GM21447 (cell line): ENCODE results near the gene IGFLR1.
"Not testable (repeated sequence)": the region's sequence is repeated elsewhere in the genome, so short reads cannot be mapped to it uniquely, and the experiment has no call there.

Experiments used
- ATAC-seq: cut with Tn5 transposase; IDR thresholded peaks from one replicate; pipeline ENCODE4 v1.9.1; 2021; ENCODE audit not compliant: unreplicated experiment

The IGFLR1 gene

GRCh38 chr19:35712567-35713505, 29.4 kb downstream of the IGFLR1 start:
- no peak for ATAC-seq

GRCh38 chr19:35710784-35711723, 31.2 kb downstream of the IGFLR1 start:
- ATAC-seq = no peak

- ATAC-seq = no peak
Measured at GRCh38 chr19:35708391-35708790, 33.9 kb downstream of the IGFLR1 start.

DNA sequence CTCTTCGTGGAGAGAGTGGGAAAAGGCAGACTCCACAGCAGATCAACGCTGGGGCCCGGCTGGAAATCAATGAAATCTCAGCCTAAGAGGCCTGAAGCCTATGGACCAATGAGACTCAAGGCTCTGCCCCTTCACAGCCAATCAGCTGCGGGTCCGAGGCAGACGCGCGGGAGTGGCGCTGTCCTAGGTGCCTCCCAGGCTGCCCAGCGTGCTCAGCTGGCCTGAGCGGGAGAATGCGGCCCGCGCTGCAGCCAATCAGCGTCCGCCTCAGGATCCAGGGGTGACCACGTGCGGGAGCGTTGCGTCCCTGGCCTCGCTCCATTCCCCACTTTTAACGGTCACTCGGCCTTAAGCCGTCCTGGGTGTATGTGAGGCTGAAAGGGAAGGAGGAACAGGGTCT, 38.0 kb downstream of the IGFLR1 start, which contains the start of gene ZBTB32:
Gene ZBTB32, plus strand, starts transcription at position 341 of the 400 bp plus-strand sequence. CDS start 10,069 bp downstream, outside the sequence.
- ATAC-seq = no peak

GRCh38 chr19:35703343-35703742, 38.9 kb downstream of the IGFLR1 start:
- ATAC-seq = no peak

DNA sequence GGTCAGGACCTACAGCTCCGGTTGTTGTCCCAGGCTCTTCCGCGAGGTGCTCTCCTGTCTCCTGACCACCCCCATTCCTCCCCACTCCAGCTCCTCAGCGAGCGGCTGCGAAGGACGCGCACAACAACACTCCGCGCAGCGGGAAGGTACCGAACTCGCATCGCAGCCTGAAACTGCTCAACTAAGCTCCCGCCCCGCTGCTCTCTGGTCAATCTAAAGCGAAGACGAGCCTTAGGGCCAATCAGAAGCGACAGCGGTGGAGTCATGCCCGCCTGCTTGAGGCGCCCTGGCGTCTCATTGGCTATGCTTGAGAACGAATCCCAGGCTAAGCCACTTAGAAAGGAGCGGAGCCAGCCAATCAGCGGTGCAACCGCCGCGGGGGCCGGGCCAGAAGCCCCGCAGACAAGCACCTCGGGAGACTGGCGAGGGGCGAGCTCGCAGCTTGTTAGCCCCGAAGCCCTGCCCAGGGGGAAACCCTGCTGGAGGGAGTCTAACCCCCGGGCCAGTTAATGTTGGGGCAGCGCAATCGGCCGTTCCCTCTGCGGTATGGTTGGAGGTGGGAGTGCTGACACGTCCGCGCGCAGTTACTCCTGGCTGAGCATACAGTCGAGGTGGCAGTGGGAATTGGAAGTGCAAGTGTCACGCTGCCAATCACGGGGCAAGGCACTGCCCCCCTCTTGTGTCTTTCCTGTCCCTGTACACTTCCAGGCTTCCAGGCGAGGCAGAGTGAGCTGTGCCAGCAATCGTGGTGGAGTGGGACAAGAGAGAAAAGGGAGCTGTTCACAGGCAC, 39.8 kb downstream of the IGFLR1 start:
- ATAC-seq = peak; percentile 93

- ATAC-seq = peak; percentile 49
Measured at GRCh38 chr19:35696835-35697234, 45.4 kb downstream of the IGFLR1 start.

GRCh38 chr19:35695895-35696422, 46.3 kb downstream of the IGFLR1 start:
- ATAC-seq = no peak

GRCh38 chr19:35693835-35694599, 48.2 kb downstream of the IGFLR1 start:
- peak; percentile 84 for ATAC-seq

- ATAC-seq = no peak
Measured at GRCh38 chr19:35693422-35693821, 48.8 kb downstream of the IGFLR1 start.

DNA sequence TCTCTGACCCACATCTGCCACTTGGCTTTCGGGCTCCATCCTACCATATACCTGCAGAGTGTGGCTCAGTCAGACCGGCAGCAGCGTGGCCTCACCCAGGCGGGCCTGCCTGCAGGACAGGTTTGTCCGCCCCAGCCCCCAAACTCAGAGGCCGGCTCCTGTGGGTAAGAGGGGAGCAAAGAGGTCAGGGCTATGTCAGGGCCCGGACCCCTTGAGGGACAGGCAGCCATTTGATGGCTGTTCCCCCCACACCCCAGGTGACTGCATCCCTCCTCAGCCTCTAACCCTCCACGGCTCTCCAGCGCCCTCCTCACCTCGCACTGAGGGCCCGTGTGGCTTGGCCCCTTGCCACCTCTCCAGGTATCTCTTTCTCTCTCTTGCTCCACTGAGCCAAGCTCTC, 50.2 kb downstream of the IGFLR1 start:
- ATAC-seq = no peak

GRCh38 chr19:35691106-35691505, 51.1 kb downstream of the IGFLR1 start:
- not testable (repeated sequence) for ATAC-seq

GRCh38 chr19:35689836-35690235, 52.4 kb downstream of the IGFLR1 start:
- no peak for ATAC-seq
